ENCODE measurements around the gene SEMA6A.

SEMA6A gene

GRCh38 chr5:116438979-116439554 is 135.6 kb downstream of the SEMA6A start:
- FAIRE-seq = no peak
- no peak for DNase-seq (ENCODE audit: insufficient read length)
- TF ChIP-seq POLR2A (IDR thresholded peaks at IDR 0.05; ENCODE audit: low read depth, low read length) = no peak
- no peak for TF ChIP-seq POLR2AphosphoS5 (IDR thresholded peaks at IDR 0.05; ENCODE audit: low read depth, low read length)
- no peak for TF ChIP-seq TAF1 (IDR thresholded peaks at IDR 0.05; ENCODE audit: borderline replicate concordance, low read depth, low read length)

GRCh38 chr5:116437922-116438578 is 136.6 kb downstream of the SEMA6A start:
- FAIRE-seq (no peak), DNase-seq (ENCODE audit: insufficient read length) (no peak)
- TF ChIP-seq TAF1 (IDR thresholded peaks at IDR 0.05; ENCODE audit: borderline replicate concordance, low read depth, low read length) (no peak), POLR2AphosphoS5 (IDR thresholded peaks at IDR 0.05; ENCODE audit: low read depth, low read length) (no peak), POLR2A (IDR thresholded peaks at IDR 0.05; ENCODE audit: low read depth, low read length) (no peak)

- DNase-seq (ENCODE audit: insufficient read length) (no peak), FAIRE-seq (no peak)
- TF ChIP-seq POLR2AphosphoS5 (IDR thresholded peaks at IDR 0.05; ENCODE audit: low read depth, low read length) = no peak
- TF ChIP-seq TAF1 (IDR thresholded peaks at IDR 0.05; ENCODE audit: borderline replicate concordance, low read depth, low read length) = no peak
- no peak for TF ChIP-seq POLR2A (IDR thresholded peaks at IDR 0.05; ENCODE audit: low read depth, low read length)
Measured at GRCh38 chr5:116437351-116437705, 137.3 kb downstream of the SEMA6A start.

- no peak for DNase-seq (ENCODE audit: insufficient read length)
- no peak for FAIRE-seq
- TF ChIP-seq POLR2AphosphoS5 (IDR thresholded peaks at IDR 0.05; ENCODE audit: low read depth, low read length) = no peak
- TF ChIP-seq POLR2A (IDR thresholded peaks at IDR 0.05; ENCODE audit: low read depth, low read length) = no peak
- no peak for TF ChIP-seq TAF1 (IDR thresholded peaks at IDR 0.05; ENCODE audit: borderline replicate concordance, low read depth, low read length)
Measured at GRCh38 chr5:116436674-116437350, 137.8 kb downstream of the SEMA6A start.

GRCh38 chr5:116428966-116429365 is 145.7 kb downstream of the SEMA6A start:
- DNase-seq (ENCODE audit: insufficient read length) (no peak), FAIRE-seq (no peak)
- no peak for TF ChIP-seq POLR2A (IDR thresholded peaks at IDR 0.05; ENCODE audit: low read depth, low read length)
- no peak for TF ChIP-seq TAF1 (IDR thresholded peaks at IDR 0.05; ENCODE audit: borderline replicate concordance, low read depth, low read length)
- no peak for TF ChIP-seq POLR2AphosphoS5 (IDR thresholded peaks at IDR 0.05; ENCODE audit: low read depth, low read length)

GRCh38 chr5:116428413-116428812 is 146.2 kb downstream of the SEMA6A start:
- FAIRE-seq = no peak

GRCh38 chr5:116424951-116425350 is 149.7 kb downstream of the SEMA6A start:
- DNase-seq (ENCODE audit: insufficient read length) (no peak), FAIRE-seq (no peak)
- no peak for TF ChIP-seq POLR2AphosphoS5 (IDR thresholded peaks at IDR 0.05; ENCODE audit: low read depth, low read length)
- no peak for TF ChIP-seq POLR2A (IDR thresholded peaks at IDR 0.05; ENCODE audit: low read depth, low read length)
- no peak for TF ChIP-seq TAF1 (IDR thresholded peaks at IDR 0.05; ENCODE audit: borderline replicate concordance, low read depth, low read length)

More at GRCh38 chr5:116428413-116428812, 146.2 kb downstream of the SEMA6A start:
- no peak for TF ChIP-seq POLR2AphosphoS5 (IDR thresholded peaks at IDR 0.05; ENCODE audit: low read depth, low read length)
- TF ChIP-seq POLR2A (IDR thresholded peaks at IDR 0.05; ENCODE audit: low read depth, low read length) = no peak
- no peak for TF ChIP-seq TAF1 (IDR thresholded peaks at IDR 0.05; ENCODE audit: borderline replicate concordance, low read depth, low read length)
- DNase-seq (ENCODE audit: insufficient read length) = no peak

- FAIRE-seq (no peak), DNase-seq (ENCODE audit: insufficient read length) (no peak)
- TF ChIP-seq POLR2A (IDR thresholded peaks at IDR 0.05; ENCODE audit: low read depth, low read length) (no peak), TAF1 (IDR thresholded peaks at IDR 0.05; ENCODE audit: borderline replicate concordance, low read depth, low read length) (no peak)
Measured at GRCh38 chr5:116424258-116424615, 150.4 kb downstream of the SEMA6A start.

- DNase-seq (ENCODE audit: insufficient read length) (no peak), FAIRE-seq (no peak)
- TF ChIP-seq TAF1 (IDR thresholded peaks at IDR 0.05; ENCODE audit: borderline replicate concordance, low read depth, low read length) (no peak), POLR2A (IDR thresholded peaks at IDR 0.05; ENCODE audit: low read depth, low read length) (no peak), POLR2AphosphoS5 (IDR thresholded peaks at IDR 0.05; ENCODE audit: low read depth, low read length) (no peak)
Measured at GRCh38 chr5:116423587-116424257, 150.9 kb downstream of the SEMA6A start.

- FAIRE-seq (no peak), DNase-seq (ENCODE audit: insufficient read length) (no peak)
- TF ChIP-seq TAF1 (IDR thresholded peaks at IDR 0.05; ENCODE audit: borderline replicate concordance, low read depth, low read length) (no peak), POLR2AphosphoS5 (IDR thresholded peaks at IDR 0.05; ENCODE audit: low read depth, low read length) (no peak), POLR2A (IDR thresholded peaks at IDR 0.05; ENCODE audit: low read depth, low read length) (no peak)
Measured at GRCh38 chr5:116423141-116423540, 151.5 kb downstream of the SEMA6A start.

GRCh38 chr5:116421080-116421629 is 153.5 kb downstream of the SEMA6A start:
- TF ChIP-seq TAF1 (IDR thresholded peaks at IDR 0.05; ENCODE audit: borderline replicate concordance, low read depth, low read length) (no peak), POLR2A (IDR thresholded peaks at IDR 0.05; ENCODE audit: low read depth, low read length) (no peak), POLR2AphosphoS5 (IDR thresholded peaks at IDR 0.05; ENCODE audit: low read depth, low read length) (no peak)
- FAIRE-seq = no peak
- no peak for DNase-seq (ENCODE audit: insufficient read length)
